ENCODE measurements around the gene HOXA1.

The HOXA1 gene

GRCh38 chr7:27140126-27140857, 44.5 kb upstream of the HOXA1 start (continued):
- TF ChIP-seq ZNF202 (tag by site-specific recombination; IDR thresholded peaks at IDR 0.05; ENCODE audit: borderline replicate concordance) (no peak), ZBTB48 (tag by site-specific recombination; IDR thresholded peaks at IDR 0.05) (no peak), ZNF561 (tag by site-specific recombination; IDR thresholded peaks at IDR 0.05; ENCODE audit: borderline replicate concordance) (peak; percentile 21; the same call in 1 of the 2 replicates), ZFP3 (tag by site-specific recombination; IDR thresholded peaks at IDR 0.05; ENCODE audit: low read depth) (no peak), REST (tag by site-specific recombination; IDR thresholded peaks at IDR 0.05) (no peak), ZNF768 (tag by site-specific recombination; IDR thresholded peaks at IDR 0.05) (no peak), ZNF157 (tag by site-specific recombination; IDR thresholded peaks at IDR 0.05) (no peak), ZNF404 (tag by site-specific recombination; IDR thresholded peaks at IDR 0.05) (no peak), SALL2 (tag by site-specific recombination; IDR thresholded peaks at IDR 0.05; ENCODE audit: borderline replicate concordance) (no peak), ZFHX2 (tag by site-specific recombination; conservative IDR thresholded peaks at IDR 0.05) (no peak), ZBTB1 (tag by site-specific recombination; IDR thresholded peaks at IDR 0.05) (no peak), ZNF223 (tag by site-specific recombination; IDR thresholded peaks at IDR 0.05) (no peak), ZNF645 (tag by site-specific recombination; IDR thresholded peaks at IDR 0.05) (no peak), GFI1B (tag by site-specific recombination; IDR thresholded peaks at IDR 0.05) (peak; percentile 10; the same call in 1 of the 2 replicates), ZNF174 (tag by site-specific recombination; IDR thresholded peaks at IDR 0.05) (no peak), ZNF623 (tag by site-specific recombination; IDR thresholded peaks at IDR 0.05) (no peak)

- peaks cover 38% of the 10 kb centered on the region for H3K4me1 ChIP-seq (ENCODE audit: control insufficient read depth, insufficient read depth, low read length)
- peak overlapping the region; percentile 98 for H3K27ac ChIP-seq (ENCODE audit: extremely low read depth, low read depth, low read length)
- CTCF ChIA-PET: interaction anchor here (1.2 to 2.5 kb wide), 3 partner anchors 9 to 289 kb away, joined by 3 to 12 read pairs (median 4); no protein-coding TSS in a partner anchor
- no peak overlapping the region for H3K4me3 ChIP-seq (ENCODE audit: low read depth, low read length)
- H3K36me3 ChIP-seq (ENCODE audit: control insufficient read depth in 2 of 2, insufficient read depth in 1 of 2, low read length in 2 of 2): peaks cover 0 to 40% of the 10 kb centered on the region in 2 experiments; a peak in 1 of 3 replicates
- POLR2A ChIA-PET: interaction anchor here (0.6 to 1.3 kb wide), 2 partner anchors 19 to 21 kb away, joined by 3 read pairs; no protein-coding TSS in a partner anchor
- no peaks in the 10 kb centered on the region for H3K9me3 ChIP-seq (ENCODE audit: control insufficient read depth, insufficient read depth, low read depth, low read length)
- TF ChIP-seq PRDM10 (tag by site-specific recombination; IDR thresholded peaks at IDR 0.05): peak; percentile 49
- no peak for TF ChIP-seq ZNF202 (tag by site-specific recombination; IDR thresholded peaks at IDR 0.05; ENCODE audit: borderline replicate concordance)
- peak; percentile 70 for TF ChIP-seq GLIS2 (tag by site-specific recombination; IDR thresholded peaks at IDR 0.05)
- TF ChIP-seq ZNF341 (tag by site-specific recombination; IDR thresholded peaks at IDR 0.05; ENCODE audit: low read depth): no peak
- no peak; the same call in 1 of the 2 replicates for TF ChIP-seq ZNF501 (tag by site-specific recombination; IDR thresholded peaks at IDR 0.05)
- no peak for TF ChIP-seq ZBTB49 (tag by site-specific recombination; IDR thresholded peaks at IDR 0.05; ENCODE audit: low read depth)
- TF ChIP-seq SP2 (tag by site-specific recombination; IDR thresholded peaks at IDR 0.05): peak; percentile 10; the same call in 1 of the 2 replicates
- no peak for TF ChIP-seq ZNF302 (tag by site-specific recombination; IDR thresholded peaks at IDR 0.05; ENCODE audit: low read depth)
- 0 out of 2 replicates have a peak, but pooled peaks have one; percentile 13 for TF ChIP-seq ZFP37 (tag by site-specific recombination; IDR thresholded peaks at IDR 0.05)
These were observed 43.7 kb upstream of the HOXA1 start for GRCh38 chr7:27139334-27140125.

Measured in HEK293 (cell line).